Suprapubic skin (tissue), 3 donors: ENCODE data around the gene WDR81.
"Not testable (repeated sequence)": the region's sequence is repeated elsewhere in the genome, so short reads cannot be mapped to it uniquely, and the experiment has no call there.

Experiments
- POLR2AphosphoS5 ChIP-seq, 3 donors: sonication (generic); formaldehyde crosslinking; IDR thresholded peaks; one replicate each; pipeline ENCODE4 v1.6.1; 2017; ENCODE audit warnings: antibody characterized with exemption in 3 of 3
- TF ChIP-seq, protein P1 (sequence below), 2 donors: fragments of 200-600 bp in 1 of 2; fragments of 450-650 bp in 1 of 2; sonication (generic) in 1 of 2; IDR thresholded peaks; one replicate each; pipeline ENCODE4 v1.5.1; 2016 to 2019; ENCODE audit warnings: antibody characterized with exemption in 2 of 2, mild to moderate bottlenecking in 1 of 2, moderate library complexity in 1 of 2

- TF ChIP-seq, protein P1, sequence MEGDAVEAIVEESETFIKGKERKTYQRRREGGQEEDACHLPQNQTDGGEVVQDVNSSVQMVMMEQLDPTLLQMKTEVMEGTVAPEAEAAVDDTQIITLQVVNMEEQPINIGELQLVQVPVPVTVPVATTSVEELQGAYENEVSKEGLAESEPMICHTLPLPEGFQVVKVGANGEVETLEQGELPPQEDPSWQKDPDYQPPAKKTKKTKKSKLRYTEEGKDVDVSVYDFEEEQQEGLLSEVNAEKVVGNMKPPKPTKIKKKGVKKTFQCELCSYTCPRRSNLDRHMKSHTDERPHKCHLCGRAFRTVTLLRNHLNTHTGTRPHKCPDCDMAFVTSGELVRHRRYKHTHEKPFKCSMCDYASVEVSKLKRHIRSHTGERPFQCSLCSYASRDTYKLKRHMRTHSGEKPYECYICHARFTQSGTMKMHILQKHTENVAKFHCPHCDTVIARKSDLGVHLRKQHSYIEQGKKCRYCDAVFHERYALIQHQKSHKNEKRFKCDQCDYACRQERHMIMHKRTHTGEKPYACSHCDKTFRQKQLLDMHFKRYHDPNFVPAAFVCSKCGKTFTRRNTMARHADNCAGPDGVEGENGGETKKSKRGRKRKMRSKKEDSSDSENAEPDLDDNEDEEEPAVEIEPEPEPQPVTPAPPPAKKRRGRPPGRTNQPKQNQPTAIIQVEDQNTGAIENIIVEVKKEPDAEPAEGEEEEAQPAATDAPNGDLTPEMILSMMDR (IDR thresholded peaks at IDR 0.05), result not testable (repeated sequence)
- TF ChIP-seq POLR2AphosphoS5 (IDR thresholded peaks at IDR 0.05), result not testable (repeated sequence)
Observed at GRCh38 chr17:1741899-1742298, 17.4 kb downstream of the WDR81 start.
